Posterior cingulate gyrus (tissue), 11 donors: ENCODE measurements around the gene RASSF4.
A peak's percentile ranks its signal among the peaks of the same experiment; 100 is the strongest.

Experiments used
- DNase-seq, 10 donors: peaks; one replicate each; pipeline versions ENCODE4 v3.0.0 to v3.0.0-alpha.2; 2020 to 2021; ENCODE audit warnings: mixed read lengths in 3 of 10
- intact Hi-C: fragments of 100-400 bp; cut with DNase I; formaldehyde crosslinking; loops from one replicate; pipeline ENCODE4 v1.15.1; 2023

RASSF4 gene

GRCh38 chr10:44959247-44960087 lies at the start of gene RASSF4:
RASSF4 (plus strand) TSS chr10:44959802; CDS start chr10:44970203, 10,401 bp downstream.
- intact Hi-C loops = no loop called here
- peak; percentile 85 to 99 (median 91) for DNase-seq

GRCh38 chr10:44909910-44910309 lies 49.7 kb upstream of the RASSF4 start:
- intact Hi-C loops = no loop called here
- DNase-seq = no peak

GRCh38 chr10:44910602-44911001 lies 49.0 kb upstream of the RASSF4 start:
- intact Hi-C loops = no loop called here
- no peak for DNase-seq

GRCh38 chr10:44911081-44911540 lies 48.5 kb upstream of the RASSF4 start, which contains the start of gene TMEM72:
TMEM72 (plus strand) TSS chr10:44911337; CDS start chr10:44911513, 176 bp downstream.
- no peak for DNase-seq
- intact Hi-C loops = no loop called here

- intact Hi-C loops = no loop called here
- no peak for DNase-seq
These were observed 47.7 kb upstream of the RASSF4 start for GRCh38 chr10:44911951-44912350.

- intact Hi-C loops = no loop called here
- no peak for DNase-seq
These were observed 46.1 kb upstream of the RASSF4 start for GRCh38 chr10:44913350-44914081.

- intact Hi-C loops = no loop called here
- DNase-seq = no peak
These were observed 44.7 kb upstream of the RASSF4 start for GRCh38 chr10:44914891-44915290.

- DNase-seq = no peak
- intact Hi-C loops = no loop called here
These were observed 43.2 kb upstream of the RASSF4 start for GRCh38 chr10:44916429-44916828.

GRCh38 chr10:44917848-44918247 lies 41.8 kb upstream of the RASSF4 start:
- intact Hi-C loops = no loop called here
- DNase-seq = no peak

GRCh38 chr10:44920252-44920651 lies 39.4 kb upstream of the RASSF4 start:
- intact Hi-C loops = no loop called here
- DNase-seq = no peak

- DNase-seq = no peak
- intact Hi-C loops = no loop called here
These were observed 38.5 kb upstream of the RASSF4 start for GRCh38 chr10:44921061-44921460.

GRCh38 chr10:44921506-44921905 lies 38.1 kb upstream of the RASSF4 start:
- intact Hi-C loops = no loop called here
- no peak for DNase-seq

- no peak for DNase-seq
- intact Hi-C loops = no loop called here
These were observed 37.6 kb upstream of the RASSF4 start for GRCh38 chr10:44922021-44922420.

- intact Hi-C loops = no loop called here
- DNase-seq = no peak
These were observed 36.6 kb upstream of the RASSF4 start for GRCh38 chr10:44922796-44923545.

GRCh38 chr10:44923611-44924010 lies 36.0 kb upstream of the RASSF4 start:
- no peak for DNase-seq
- intact Hi-C loops = no loop called here

- no peak for DNase-seq
- intact Hi-C loops = no loop called here
These were observed 35.2 kb upstream of the RASSF4 start for GRCh38 chr10:44924261-44925040.

- intact Hi-C loops = no loop called here
- no peak for DNase-seq
These were observed 34.4 kb upstream of the RASSF4 start for GRCh38 chr10:44925224-44925623.

- intact Hi-C loops = no loop called here
- DNase-seq = no peak
These were observed 33.5 kb upstream of the RASSF4 start for GRCh38 chr10:44925811-44926750.

- DNase-seq = no peak
- intact Hi-C loops = no loop called here
These were observed 32.8 kb upstream of the RASSF4 start for GRCh38 chr10:44926751-44927351.
